ENCODE measurements around the gene DTHD1.

- TF ChIP-seq ZNF274 (IDR thresholded peaks at IDR 0.05; ENCODE audit: low read depth, low read length) = no peak
- TF ChIP-seq POLR2AphosphoS5 (IDR thresholded peaks at IDR 0.05; ENCODE audit: low read depth, low read length) = no peak
- TF ChIP-seq CTCF (IDR thresholded peaks at IDR 0.05 in 2 of 3, conservative IDR thresholded peaks at IDR 0.05 in 1 of 3; ENCODE audit: borderline replicate concordance in 1 of 3, insufficient read depth in 1 of 3, low read depth in 2 of 3, low read length in 2 of 3) = no peak
- no peak for TF ChIP-seq SRF (IDR thresholded peaks at IDR 0.05; ENCODE audit: low read depth)
- TF ChIP-seq EZH2phosphoT487 (IDR thresholded peaks at IDR 0.05; ENCODE audit: borderline replicate concordance) = no peak
- no peak for TF ChIP-seq EZH2 (IDR thresholded peaks at IDR 0.05)
- no peak for TF ChIP-seq CEBPB (IDR thresholded peaks at IDR 0.05; ENCODE audit: low read depth)
- no peak for TF ChIP-seq POLR2A (IDR thresholded peaks at IDR 0.05; ENCODE audit: borderline replicate concordance, extremely low read depth, insufficient read depth, insufficient read length)
- no peak for TF ChIP-seq ZFX (IDR thresholded peaks at IDR 0.05)
- TF ChIP-seq SIN3A (IDR thresholded peaks at IDR 0.05; ENCODE audit: low read depth) = no peak
- no peak for TF ChIP-seq ELF1 (IDR thresholded peaks at IDR 0.05; ENCODE audit: borderline replicate concordance, low read depth)
- TF ChIP-seq RAD21 (IDR thresholded peaks at IDR 0.05; ENCODE audit: low read depth) = no peak
- TF ChIP-seq JUND (IDR thresholded peaks at IDR 0.05) = no peak
- TF ChIP-seq YY1 (IDR thresholded peaks at IDR 0.05; ENCODE audit: extremely low read depth, insufficient replicate concordance, low read depth, low read length) = no peak
Measured at GRCh38 chr4:36349938-36350549, 68.6 kb downstream of the DTHD1 start.

Data from HCT116 (cell line).